Posterior vena cava (tissue), 2 donors: ENCODE measurements around the gene TAMALIN. TPM values are rescaled to one million over a fixed set of nuclear protein-coding genes. Genes with fewer than 3 reads are reported as not detected.

ENCODE experiments used
- DNase-seq: peaks from one replicate; pipeline ENCODE4 v3.0.0-alpha.2; 2020; ENCODE audit warnings: low spot score
- intact Hi-C, 2 donors: fragments of 100-400 bp; cut with DNase I; formaldehyde crosslinking; loops; one replicate each; pipeline versions ENCODE4 v1.14.1 to v1.14.2; 2022 to 2023
- total RNA-seq, 2 donors: library from RNA; stranded (reverse); fragmentation: NEBNext Ultra II Directional; extraction: Animal tissue kit (Norgen Biotek cat#: 25700); gene quantifications; one replicate each; pipeline ENCODE4 v1.2.1, GENCODE V29; 2021
- donor health status: DM: yes; HTN: yes; CAD: no.
- donor health status: DM: yes; HTN: yes; CAD: no.

The TAMALIN gene
- total RNA-seq, 2 donors from 2014 or later, result 38.0 to 50.6 TPM

- intact Hi-C loops, result loop anchor here in 1 of 2 donors (5.0 kb wide), 1 partner anchor 55 kb away; no protein-coding TSS in a partner anchor
- no peak for DNase-seq
These were observed 20.5 kb downstream of the TAMALIN start for GRCh38 chr12:52027085-52027843.

- intact Hi-C loops, result loop anchor here in 1 of 2 donors (5.0 kb wide), 1 partner anchor 53 kb away; no protein-coding TSS in a partner anchor
- DNase-seq, result no peak
These were observed 22.9 kb downstream of the TAMALIN start for GRCh38 chr12:52029685-52030084.

- intact Hi-C loops, result no loop called here
- no peak for DNase-seq
These were observed 25.7 kb downstream of the TAMALIN start for GRCh38 chr12:52032446-52032803.

GRCh38 chr12:52032804-52033445 is 26.2 kb downstream of the TAMALIN start:
- peak; percentile 99 for DNase-seq
- intact Hi-C loops, result no loop called here

- intact Hi-C loops, result no loop called here
- DNase-seq, result no peak
These were observed 26.8 kb downstream of the TAMALIN start for GRCh38 chr12:52033446-52034140.

GRCh38 chr12:52035190-52035589 is 28.4 kb downstream of the TAMALIN start:
- intact Hi-C loops, result no loop called here

GRCh38 chr12:52035926-52036325 is 29.2 kb downstream of the TAMALIN start:
- intact Hi-C loops, result no loop called here
- peak; percentile 71 for DNase-seq

More at GRCh38 chr12:52035190-52035589, 28.4 kb downstream of the TAMALIN start:
- no peak for DNase-seq

- intact Hi-C loops, result no loop called here
- peak; percentile 96 for DNase-seq
These were observed 29.9 kb downstream of the TAMALIN start for GRCh38 chr12:52036587-52037171.

GRCh38 chr12:52037248-52037861 is 30.6 kb downstream of the TAMALIN start:
- peak; percentile 96 for DNase-seq
- intact Hi-C loops, result no loop called here

- DNase-seq, result peak; percentile 73
- intact Hi-C loops, result no loop called here
These were observed 31.7 kb downstream of the TAMALIN start for GRCh38 chr12:52038447-52038846.

GRCh38 chr12:52041035-52041434 is 34.3 kb downstream of the TAMALIN start:
- intact Hi-C loops, result no loop called here
- DNase-seq, result no peak

GRCh38 chr12:52041695-52042123 is 35.0 kb downstream of the TAMALIN start:
- DNase-seq, result peak; percentile 82
- intact Hi-C loops, result no loop called here

GRCh38 chr12:52042706-52043385 is 36.1 kb downstream of the TAMALIN start:
- intact Hi-C loops, result no loop called here
- no peak for DNase-seq

- no peak for DNase-seq
- intact Hi-C loops, result no loop called here
These were observed 36.9 kb downstream of the TAMALIN start for GRCh38 chr12:52043386-52044212.

- peak; percentile 96 for DNase-seq
- intact Hi-C loops, result no loop called here
These were observed 37.7 kb downstream of the TAMALIN start for GRCh38 chr12:52044292-52044983.

GRCh38 chr12:52045794-52046199 is 39.1 kb downstream of the TAMALIN start:
- peak; percentile 83 for DNase-seq

GRCh38 chr12:52046859-52047258 is 40.1 kb downstream of the TAMALIN start:
- intact Hi-C loops, result no loop called here

More at GRCh38 chr12:52045794-52046199, 39.1 kb downstream of the TAMALIN start:
- intact Hi-C loops, result no loop called here

More at GRCh38 chr12:52046859-52047258, 40.1 kb downstream of the TAMALIN start:
- DNase-seq, result no peak
